Occipital lobe (tissue), 2 donors: ENCODE results near the gene CFDP1. TPM values are rescaled to one million over a fixed set of nuclear protein-coding genes. Genes with fewer than 3 reads are reported as not detected.

Experiments used
- DNase-seq: peaks from one replicate; lab custom pipeline; 2025; lab: John Stamatoyannopoulos, UW
- total RNA-seq: library from RNA; depleted of rRNA; stranded (reverse); fragments of >200 nt; gene quantifications from one replicate; pipeline ENCODE4 v1.2.3, GENCODE V29; 2014

Gene CFDP1
- 37.3 TPM for total RNA-seq

DNA sequence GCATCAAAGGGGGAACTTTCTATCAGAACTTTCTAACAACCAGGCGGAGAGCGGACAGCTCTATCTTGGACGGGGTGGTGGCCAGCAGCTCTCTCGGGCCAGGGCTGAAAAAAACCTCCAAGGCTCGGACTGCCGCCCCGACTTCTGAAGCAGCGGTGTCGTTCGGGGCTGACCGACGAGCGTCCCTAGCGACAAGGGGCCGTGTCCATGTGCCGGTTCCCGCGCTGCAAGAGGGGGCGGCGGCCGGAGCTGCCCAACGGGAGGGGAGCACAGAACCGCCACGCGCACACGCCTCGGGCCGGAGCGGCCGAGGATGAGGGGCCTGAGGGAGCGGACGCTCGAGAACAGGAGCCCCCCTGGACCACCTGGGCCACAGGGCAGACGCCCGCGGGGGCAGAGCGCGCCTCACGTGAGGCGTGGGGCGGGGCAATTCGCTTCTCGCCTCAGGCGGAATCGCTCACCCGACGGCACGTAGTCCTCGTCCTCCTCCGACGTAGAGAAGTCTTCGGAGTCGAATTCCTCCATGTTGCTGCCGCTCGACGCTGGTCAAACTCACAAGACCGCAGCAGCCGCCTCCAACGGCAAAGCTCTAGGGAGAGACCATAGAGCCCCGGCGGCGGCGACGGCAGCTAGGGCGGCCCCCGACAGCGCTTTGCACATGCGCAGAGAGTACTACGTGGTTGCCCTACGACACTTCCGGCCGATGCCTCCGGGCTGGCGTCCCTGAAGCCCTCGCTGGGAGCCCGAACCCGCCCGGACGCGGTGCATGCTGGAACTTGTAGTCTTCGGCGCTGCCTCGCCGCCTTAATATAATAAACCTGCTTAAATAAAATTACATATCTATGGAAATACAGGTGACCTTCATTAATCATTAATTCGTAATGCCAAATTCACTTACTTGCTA lies at the start of gene CFDP1:
Gene CFDP1, minus strand, starts transcription at position 676 of the 904 bp plus-strand sequence. Its CDS starts 151 bp downstream, at position 525.
- peak; percentile 86 for DNase-seq

DNA sequence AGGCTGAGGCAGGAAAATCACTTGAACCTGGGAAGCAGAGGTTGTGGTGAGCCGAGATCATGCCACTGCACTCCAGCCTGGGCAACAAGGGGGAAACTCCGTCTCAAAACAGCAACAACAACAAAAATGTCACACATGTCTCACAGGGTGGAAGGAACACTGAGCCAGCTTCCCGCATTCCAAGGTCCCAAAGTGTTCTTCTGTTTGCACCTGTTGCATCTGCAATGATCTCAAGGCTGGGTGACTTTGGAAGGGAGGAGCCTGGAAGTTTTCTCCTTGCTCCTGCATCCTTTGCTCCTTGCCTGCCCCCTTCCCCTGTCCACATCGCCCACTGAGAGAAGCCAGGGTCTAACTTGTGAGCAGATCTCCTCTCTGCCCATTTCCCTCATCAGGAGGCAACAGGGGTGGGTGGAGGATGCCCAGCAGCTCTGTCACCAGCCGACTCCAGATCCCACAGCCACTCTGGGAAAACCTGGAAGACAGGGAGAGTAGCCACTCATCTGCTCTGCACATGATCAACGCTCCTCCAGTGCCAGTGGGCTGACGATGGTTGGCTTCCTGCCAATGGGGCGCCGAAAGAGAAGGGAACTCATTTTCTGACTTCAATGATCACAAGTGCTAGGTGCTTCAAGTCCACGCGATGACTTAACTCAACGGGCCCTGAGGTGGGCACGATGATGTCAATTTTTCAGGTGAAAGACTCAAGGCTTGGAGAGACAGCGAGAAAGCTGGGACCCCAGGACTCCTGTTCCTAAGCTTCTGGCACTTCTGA lies 49.3 kb upstream of the CFDP1 start:
- DNase-seq, result no peak

DNA sequence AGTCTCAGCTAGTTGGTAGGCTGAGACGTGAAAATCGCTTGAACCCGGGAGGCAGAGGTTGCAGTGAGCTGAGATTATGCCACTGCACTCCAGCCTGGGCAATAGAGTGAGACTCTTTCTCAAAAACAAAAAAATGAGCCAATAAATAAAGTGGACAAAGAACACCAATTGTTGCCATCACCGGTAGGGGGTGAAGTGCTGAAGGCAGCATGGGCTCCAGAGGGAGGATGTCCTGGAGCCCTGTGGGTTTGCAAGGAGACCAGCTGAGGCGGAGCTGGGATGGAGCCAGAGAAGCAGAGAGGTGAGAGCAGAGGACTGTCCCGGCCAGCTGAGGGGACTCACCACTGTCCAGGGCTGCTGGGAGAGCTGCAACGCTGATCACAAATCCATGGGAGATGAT lies 48.2 kb upstream of the CFDP1 start:
- DNase-seq, result no peak

DNA sequence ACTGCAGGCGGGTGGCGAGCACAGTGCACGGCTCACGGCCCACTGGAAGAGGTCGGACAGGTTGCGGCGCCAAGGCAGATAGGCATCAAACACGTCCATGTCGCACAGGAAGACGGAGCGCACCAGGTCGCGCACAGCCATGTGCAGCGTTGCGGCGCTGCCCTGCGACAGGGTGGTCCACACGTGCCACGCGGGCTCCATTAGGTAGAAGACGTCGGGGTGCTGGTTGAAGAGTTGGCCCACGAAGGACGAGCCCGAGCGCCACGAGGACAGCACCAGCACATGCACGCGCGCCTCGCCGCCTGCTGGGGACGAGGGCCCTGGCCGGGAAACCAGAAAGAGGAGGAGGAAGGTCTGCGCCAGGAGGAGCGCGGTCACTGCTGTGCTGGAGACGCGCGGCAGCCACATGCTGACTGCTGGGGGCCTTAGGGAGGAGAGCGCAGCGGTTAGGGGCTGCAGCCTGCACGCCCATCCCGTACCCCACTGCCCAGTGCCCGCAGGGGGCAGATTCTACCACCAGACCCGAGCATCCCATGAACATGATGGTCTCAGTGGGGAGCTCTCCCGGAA lies 46.2 kb upstream of the CFDP1 start:
- no peak for DNase-seq

DNA sequence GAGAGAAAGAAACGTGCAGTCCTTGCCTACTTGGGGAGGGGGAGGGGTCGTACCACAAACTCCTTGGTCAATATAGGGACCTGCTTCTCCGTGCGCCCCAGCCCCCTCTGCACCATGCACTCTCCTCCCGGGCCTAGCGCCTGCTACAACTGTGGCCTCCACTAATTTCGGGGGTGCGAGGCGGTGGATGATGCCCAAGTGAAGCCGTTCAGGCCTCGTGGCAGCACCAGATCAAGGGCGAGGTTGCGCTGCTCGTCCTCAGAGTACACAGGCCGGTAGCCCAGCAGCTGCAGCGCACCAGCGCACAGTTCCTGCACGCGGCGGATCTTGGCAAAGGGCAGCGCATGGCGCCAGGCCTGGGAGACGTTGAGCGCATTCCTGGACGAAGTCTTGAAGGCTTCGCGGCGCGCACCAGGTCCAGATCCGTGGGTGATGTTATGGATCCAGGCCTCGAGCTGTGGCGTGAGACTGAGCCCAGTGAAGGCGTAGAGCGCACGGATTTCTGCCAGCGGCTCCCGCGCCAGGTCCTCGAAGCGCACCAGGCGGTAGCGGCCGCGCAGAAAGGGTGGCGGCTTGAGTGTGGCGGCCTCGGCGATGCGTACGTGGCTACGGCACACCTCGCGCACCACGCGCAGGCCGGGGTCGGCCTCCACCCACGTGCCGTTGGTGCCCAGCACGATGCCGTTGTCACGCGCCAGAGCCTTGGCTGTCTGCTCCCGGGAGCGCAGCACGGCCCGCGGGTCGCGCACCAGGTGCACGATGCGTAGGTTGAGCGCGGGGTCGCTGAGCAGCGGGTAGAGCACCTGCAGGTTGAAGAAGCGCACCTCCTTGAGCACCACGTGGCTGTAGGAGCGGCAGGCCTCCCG lies 45.4 kb upstream of the CFDP1 start:
- no peak for DNase-seq

DNA sequence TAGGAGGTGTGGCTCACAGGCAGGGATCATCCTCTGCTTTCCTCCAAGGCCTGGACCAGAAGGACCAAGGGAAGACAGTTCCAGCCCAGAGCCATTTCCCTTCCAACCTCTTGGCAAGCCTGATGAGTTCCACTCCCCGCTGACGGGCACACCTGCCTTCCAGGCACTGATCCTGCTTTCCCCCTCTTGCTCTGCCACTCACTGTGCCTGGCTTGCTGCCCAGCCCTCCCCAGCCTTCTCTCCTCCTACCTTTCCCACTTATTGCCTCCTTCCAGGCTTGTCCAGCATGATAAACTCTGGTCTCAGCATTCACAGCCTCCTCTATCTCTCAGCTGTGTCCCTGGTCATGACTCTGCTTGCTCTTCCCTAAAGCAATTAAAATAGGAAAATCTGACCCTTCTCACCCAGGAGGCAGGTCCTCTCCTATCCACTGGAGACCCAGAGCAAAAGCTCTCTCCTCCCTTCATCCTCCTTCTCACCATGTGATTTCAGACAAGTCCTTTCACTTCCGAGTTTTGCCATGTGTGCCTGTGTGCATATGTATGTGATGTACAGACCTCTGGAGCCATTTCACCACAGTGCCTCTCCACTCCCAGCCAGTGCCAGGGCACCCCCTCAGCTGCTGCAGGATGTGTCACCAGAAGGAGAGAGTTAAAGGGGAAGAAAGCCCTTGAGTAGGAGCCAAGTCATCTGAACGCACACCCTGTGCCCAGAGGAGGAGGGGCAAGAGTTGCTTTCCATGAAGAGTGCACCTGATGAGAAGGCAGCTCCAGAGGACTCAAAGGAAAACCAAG lies 44.6 kb upstream of the CFDP1 start:
- no peak for DNase-seq

DNA sequence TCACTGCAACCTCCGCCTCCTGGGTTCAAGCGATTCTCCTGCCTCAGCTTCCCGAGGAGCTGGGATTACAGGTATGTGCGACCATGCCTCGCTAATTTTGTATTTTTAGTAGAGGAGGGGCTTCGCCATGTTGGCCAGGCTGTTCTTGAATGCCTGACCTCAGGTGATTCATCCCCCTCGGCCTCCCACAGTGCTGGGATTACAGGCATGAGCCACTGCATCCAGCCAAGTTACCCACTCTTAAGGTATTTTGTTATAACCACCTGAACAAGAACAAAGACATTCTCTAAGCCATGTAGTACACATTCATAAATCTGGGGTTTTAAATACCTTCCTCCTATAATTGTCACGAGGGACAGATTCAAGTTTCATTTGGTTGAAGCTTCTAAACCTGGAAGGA lies 43.5 kb upstream of the CFDP1 start:
- DNase-seq, result no peak

DNA sequence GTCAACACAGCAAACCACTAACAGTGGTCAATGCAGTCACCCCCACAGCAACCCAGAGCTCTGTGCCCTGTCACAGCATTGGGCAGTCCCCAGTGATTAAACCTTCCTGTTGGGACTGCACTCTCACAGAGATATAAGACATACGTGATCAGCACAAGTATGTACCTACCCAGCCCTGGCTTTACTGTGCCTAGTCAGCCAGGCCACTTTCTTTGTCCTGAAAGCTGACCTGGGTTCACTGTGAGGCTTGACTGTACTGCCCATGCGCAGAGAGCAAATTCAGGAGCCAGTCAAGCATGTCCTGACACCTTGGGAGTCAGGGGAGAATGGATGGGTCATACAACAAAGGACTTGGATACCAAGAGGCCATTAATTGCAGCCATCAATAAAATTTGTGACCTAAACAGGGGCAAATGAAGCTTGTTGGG lies 42.1 kb upstream of the CFDP1 start:
- DNase-seq, result no peak

DNA sequence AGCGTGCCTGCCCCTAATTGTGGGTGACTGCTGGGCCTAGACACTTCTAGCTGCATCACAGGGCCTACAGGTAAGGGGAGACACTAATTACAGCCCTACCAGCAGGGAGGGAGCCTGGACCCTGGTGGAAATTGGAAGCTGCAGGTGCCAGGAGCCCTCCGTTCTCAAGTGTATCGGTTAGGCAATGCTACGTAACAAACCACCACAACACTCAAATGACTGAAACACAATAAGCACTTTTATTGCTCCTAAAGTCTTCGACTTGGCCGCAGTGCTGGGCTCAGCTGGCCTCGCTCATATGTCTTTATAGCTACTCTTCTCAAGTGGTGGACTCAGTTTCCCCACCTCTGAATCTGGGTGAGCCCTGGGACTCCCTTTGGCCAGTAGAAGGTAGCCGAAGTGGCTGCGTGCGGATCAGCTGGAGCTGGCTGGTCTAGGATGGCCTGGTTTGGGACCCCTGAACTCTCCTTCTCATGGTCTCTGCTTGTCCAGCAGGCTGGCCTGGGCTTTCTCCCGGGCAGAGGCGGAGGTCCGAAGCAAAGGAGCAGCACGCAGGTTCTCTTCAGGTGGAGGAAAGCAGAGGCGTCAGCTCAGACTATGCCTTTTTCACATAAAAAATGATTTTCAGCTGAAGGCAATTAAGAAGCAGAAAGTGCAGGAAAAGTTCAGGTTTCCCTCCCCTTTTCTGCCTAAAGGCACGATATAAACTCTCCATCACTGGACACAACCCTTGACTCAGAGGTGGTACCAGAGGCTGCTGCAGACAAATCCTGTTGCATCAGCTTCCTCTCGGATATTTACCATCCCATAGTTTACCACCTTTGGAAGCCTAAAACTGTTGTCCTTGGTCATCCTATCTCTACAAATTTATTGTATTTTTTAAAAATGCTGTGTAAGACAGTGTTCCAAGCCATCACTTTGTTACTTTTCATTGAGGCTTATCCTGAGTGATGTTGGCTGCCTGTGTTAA lies 39.9 kb upstream of the CFDP1 start:
- no peak for DNase-seq

DNA sequence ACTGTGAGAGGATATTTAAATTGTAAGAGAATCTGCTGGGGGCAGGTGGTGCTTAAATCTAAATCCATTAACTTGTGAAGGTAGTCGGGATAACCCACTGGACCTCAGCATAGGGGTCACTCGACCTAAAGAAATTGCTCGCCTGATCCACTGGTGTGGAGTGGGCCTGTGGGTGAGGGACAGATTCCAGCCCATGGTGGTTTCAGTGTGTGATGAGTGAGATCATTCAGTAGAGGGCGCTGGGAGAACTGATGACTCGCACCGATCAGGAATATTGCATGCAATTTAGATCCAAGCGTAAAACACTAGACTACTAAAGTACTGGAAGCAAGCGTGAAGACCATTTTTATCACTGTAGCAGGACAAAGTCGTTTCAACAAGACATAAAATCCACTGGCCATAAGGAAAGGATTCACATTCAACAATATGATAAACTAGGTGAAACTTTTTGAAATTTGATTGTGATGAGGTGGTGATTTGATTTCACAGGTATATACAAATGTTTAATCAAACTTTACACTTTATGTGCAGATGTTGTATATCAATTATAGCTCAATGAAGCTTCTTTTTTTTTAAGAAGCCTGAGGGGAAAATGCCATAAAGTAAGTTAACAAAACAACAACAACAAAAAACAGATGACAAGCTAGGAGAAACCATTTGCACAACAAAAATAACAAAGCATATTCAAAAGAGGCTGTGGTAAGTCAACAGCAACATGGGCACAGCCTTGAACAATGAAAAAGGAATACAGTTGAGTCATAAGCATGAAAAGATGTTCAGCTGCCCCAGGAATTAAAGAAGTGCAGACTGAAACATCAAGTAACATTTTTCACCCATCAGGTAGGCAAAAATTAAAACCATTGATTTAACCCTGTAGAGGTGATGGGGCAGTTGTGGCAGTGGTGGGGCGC lies 38.7 kb upstream of the CFDP1 start:
- peak; percentile 29 for DNase-seq

DNA sequence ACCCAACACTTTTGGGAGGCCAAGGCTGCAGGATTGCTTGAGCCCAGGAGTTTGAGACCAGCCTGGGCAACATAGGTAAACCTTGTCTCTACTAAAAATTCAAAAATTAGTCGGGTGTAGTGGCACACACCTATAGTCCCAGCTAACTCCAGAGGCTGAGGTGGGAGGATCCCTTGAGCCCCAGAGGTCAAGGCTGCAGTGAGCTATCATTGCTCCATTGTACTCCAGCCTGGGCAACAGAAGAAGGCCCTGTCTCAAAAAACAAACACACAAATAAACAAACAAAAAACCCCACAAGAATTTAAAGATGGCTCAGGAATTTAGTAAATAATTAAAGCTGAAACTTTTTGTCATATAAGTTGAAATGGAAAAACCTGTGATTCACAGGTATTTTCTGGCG lies 33.5 kb upstream of the CFDP1 start:
- DNase-seq, result no peak

DNA sequence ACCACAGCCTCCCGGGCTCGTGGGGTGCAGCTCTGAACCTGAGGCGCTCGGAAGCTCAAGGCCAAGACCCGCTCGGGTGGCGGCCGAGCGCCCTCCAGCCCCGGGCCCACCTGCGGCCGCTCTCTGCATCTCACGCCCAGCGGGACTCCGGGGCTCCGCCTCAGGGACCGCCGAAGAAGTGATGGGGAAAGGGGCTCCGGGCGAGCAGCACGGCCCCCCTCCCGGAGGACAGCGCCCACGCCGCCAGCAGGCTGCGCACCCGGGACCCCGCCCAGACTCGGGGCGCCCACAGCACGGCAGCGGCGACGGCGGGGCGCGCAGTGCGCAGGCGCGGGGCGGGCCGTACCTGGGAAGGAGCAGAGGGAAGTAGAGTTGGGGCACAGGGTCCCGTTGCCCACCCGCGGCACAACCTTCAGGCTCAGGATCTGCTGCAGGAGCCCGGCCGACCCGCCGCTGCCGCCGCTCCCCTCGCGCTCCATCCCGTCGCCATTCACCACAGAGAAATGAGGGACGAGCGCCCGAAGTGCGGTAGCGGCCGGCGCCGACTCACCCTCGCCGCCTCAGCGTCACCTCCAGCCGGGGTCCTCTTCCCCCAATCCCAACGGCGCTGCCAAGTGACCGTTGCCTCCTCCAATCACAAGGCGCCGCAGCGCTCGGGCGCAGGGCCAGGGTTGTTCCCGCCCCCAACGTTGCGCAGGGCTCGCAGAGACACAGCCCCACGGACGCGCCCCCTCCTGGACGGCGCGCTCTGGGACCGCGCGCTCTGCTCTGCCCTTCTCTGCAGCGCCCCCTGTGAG lies 31.0 kb upstream of the CFDP1 start, which contains the start of gene TMEM170A:
Gene TMEM170A, minus strand, starts transcription at position 568 of the 797 bp plus-strand sequence. Its CDS starts 89 bp downstream, at position 479.
- peak; percentile 97 for DNase-seq

DNA sequence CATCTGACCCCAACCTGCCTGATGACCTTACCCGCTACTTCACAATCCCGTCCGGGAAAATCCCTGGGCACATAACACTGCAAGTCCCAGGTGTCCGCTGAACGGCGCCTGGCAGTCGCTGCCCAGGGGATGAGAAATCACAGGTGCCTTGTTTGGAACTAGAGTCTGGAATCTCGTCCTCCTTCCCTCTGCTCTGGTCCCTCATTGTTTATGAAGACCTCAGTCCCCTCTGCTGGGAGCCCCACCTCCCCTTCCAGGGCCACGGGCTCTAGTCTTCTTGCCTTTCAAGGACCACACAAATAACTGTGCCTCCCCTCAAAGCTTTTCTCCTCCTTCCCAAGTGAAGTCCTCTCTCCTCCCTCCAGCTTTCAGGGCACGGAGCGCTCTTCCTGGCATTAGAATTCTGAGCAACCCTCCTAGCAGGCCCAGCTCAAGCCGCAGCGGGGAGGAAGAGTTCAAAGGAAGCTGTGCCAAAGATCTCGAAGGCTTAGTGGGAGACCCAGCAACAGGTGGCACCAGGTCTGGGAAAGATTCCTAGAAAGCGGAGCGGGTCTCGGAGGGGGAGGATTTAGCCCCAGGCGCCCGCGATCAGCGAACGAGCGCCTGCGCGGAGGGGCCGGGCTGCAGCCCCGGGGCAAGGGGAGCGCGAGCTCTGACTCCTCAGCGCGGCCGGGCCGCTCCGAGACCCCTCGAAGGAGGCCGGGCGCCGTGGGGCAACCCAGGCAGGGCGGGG lies 30.3 kb upstream of the CFDP1 start:
- peak; percentile 23 for DNase-seq

DNA sequence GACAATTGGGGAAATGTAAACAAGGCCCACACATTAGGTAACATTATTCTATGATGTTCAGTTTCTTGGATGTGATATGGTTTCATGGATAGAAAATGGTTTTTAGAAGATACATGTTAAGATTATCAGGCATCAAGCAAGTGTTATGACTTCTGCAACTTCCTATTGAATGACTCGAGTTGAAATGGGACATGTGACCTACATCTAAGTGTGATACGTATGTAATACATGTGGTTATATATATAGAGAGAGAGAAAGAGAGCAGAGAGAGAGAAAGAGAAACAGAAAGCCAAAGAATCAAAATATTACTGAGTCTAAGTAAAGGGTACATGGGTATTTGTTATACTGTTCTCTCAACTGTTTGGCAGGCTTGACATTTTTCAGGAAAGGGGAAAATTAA lies 29.5 kb upstream of the CFDP1 start:
- DNase-seq, result no peak

DNA sequence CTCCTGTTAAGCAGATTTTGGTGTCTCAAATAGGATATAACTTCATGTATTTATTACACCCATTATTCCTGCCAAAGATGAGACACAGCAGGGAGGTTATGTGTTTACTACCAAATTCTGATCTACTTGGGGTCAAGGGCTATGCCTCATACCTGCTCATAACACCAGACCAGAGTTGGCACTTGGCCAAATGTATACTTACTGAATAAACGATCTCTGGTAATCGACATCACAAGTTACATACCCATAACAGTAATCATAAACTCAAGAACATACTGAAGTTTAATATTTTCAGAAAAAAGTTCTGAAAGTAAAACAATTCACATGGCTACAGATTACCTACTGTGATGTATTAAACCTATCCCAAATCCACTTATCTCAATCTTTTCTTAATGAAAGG lies 28.3 kb upstream of the CFDP1 start:
- DNase-seq, result no peak

DNA sequence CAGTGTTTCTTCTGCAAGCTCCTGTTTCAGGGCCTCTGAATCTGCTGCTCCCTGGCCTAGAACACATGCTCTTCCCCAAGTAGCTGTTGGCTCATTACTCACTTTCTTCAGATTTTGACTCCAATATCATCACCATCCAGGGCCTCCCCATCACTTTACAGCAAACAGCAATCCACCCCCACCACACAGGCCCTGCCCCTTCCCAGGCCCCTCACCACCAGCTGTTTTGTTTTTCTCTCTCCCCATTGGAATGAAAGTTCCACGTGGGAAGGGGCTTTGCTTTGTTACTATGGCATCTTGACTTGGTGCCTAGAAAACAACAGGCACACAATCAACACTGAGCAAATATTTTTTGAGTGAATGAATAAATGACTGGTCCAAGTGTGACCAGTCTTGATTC lies 27.1 kb upstream of the CFDP1 start:
- DNase-seq, result no peak
